GM12878 (cell line): ENCODE measurements around the gene VWA7. TPM values are rescaled to one million over a fixed set of nuclear protein-coding genes. Genes with fewer than 3 reads are reported as not detected.
A peak's percentile ranks its signal among the peaks of the same experiment; 100 is the strongest.

Experiments
- ATAC-seq: fragments of 200-7000 bp; cut with Tn5 transposase; 3 replicates; pipeline ENCODE4 v1.9.1; 2020; ENCODE audit warnings: mild to moderate bottlenecking, moderate library complexity
- BruUV-seq: library from RNA; stranded (reverse); fragments of 400-500 nt; replicated peaks from 2 replicates; lab custom pipeline; 2021; lab: Mats Ljungman, UMichigan
- CTCF ChIA-PET: fragments of 300-600 bp; sonication (Branson Sonifier 250); formaldehyde crosslinking; extraction: SDS; loops from one replicate; lab custom pipeline; 2021; ENCODE audit warnings: inconsistent platforms; lab: Yijun Ruan, JAX
- POLR2A ChIA-PET: fragments of 350-600 bp; formaldehyde crosslinking; extraction: SDS; loops from one replicate; lab custom pipeline; 2021; ENCODE audit warnings: inconsistent platforms; lab: Charles Lee
- RAD21 ChIA-PET: fragments of 300-600 bp; sonication (Branson Sonifier 250); formaldehyde crosslinking; loops from one replicate; lab custom pipeline; 2023; ENCODE audit warnings: antibody characterized with exemption; ENCODE audit not compliant: unreplicated experiment; lab: Charles Lee
- SMC1A ChIA-PET: fragments of 300-600 bp; sonication (Branson Sonifier 250); formaldehyde crosslinking; loops from one replicate; lab custom pipeline; 2023; ENCODE audit not compliant: unreplicated experiment, uncharacterized antibody; lab: Charles Lee
- DNase-seq: peaks from one replicate; pipeline ENCODE4 v3.0.0-alpha.2; 2011; ENCODE audit warnings: low read depth, low spot score
- FAIRE-seq: peaks from 3 replicates; lab custom pipeline; 2011; peaks lifted over from hg19 to GRCh38; lab: Jason Lieb, UNC
- H2AFZ ChIP-seq: 2 replicates; pipeline ENCODE4 v1.6.0; 2011; ENCODE audit warnings: low read depth, low read length, control low read depth; ENCODE audit not compliant: control insufficient read depth
- H3K27ac ChIP-seq: 2 replicates; pipeline ENCODE4 v1.5.1; 2011; ENCODE audit warnings: control low read depth; ENCODE audit not compliant: control insufficient read depth, insufficient read depth
- H3K27me3 ChIP-seq, 2 experiments: replicated peaks in 1 of 2; 2 replicates each; pipeline versions ENCODE4 v1.6.0 to v1.6.1; 2011; ENCODE audit warnings: low read length in 1 of 2; ENCODE audit not compliant: control insufficient read depth in 2 of 2, insufficient read depth in 2 of 2
- H3K36me3 ChIP-seq, 2 experiments: 2 replicates each; pipeline ENCODE4 v1.5.1; 2011; ENCODE audit warnings: low read length in 1 of 2; ENCODE audit not compliant: control insufficient read depth in 2 of 2, insufficient read depth in 2 of 2
- H3K4me1 ChIP-seq: 2 replicates; pipeline ENCODE4 v1.6.1; 2011; ENCODE audit warnings: mild to moderate bottlenecking, low read length, moderate library complexity, mixed read lengths; ENCODE audit not compliant: control insufficient read depth, insufficient read depth
- H3K4me2 ChIP-seq: 2 replicates; pipeline ENCODE4 v1.6.0; 2011; ENCODE audit warnings: control low read depth; ENCODE audit not compliant: control insufficient read depth, insufficient read depth
- H3K4me3 ChIP-seq: fragments of 200-600 bp; sonication (generic); 2 replicates; pipeline ENCODE4 v1.5.1; 2016
- H3K79me2 ChIP-seq: 2 replicates; pipeline ENCODE4 v1.6.0; 2011; ENCODE audit warnings: low read length; ENCODE audit not compliant: control insufficient read depth, insufficient read depth
- H3K9ac ChIP-seq: 2 replicates; pipeline ENCODE4 v1.8.0; 2011; ENCODE audit warnings: low read length, control low read depth, mixed read lengths; ENCODE audit not compliant: control insufficient read depth, insufficient read depth
- H3K9me3 ChIP-seq: replicated peaks from 3 replicates; pipeline ENCODE4 v1.5.1; 2011; ENCODE audit warnings: mild to moderate bottlenecking, low read length; ENCODE audit not compliant: control insufficient read depth, insufficient read depth
- H4K20me1 ChIP-seq: 2 replicates; pipeline ENCODE4 v1.6.0; 2011; ENCODE audit not compliant: control insufficient read depth, insufficient read depth
- CBFB ChIP-seq: IDR thresholded peaks from 2 replicates; pipeline ENCODE4 v1.6.1; 2016; ENCODE audit warnings: antibody characterized with exemption, low read depth
- FOXK2 ChIP-seq: fragments of 450-650 bp; IDR thresholded peaks from 2 replicates; pipeline ENCODE4 v1.6.1; 2017; ENCODE audit warnings: mild to moderate bottlenecking, moderate library complexity
- FOXM1 ChIP-seq: IDR thresholded peaks from 2 replicates; pipeline ENCODE4 v1.6.1; 2012; ENCODE audit warnings: low read depth, mild to moderate bottlenecking, inconsistent platforms, low read length, moderate library complexity
- GATAD2B ChIP-seq: fragments of 450-650 bp; conservative IDR thresholded peaks from 2 replicates; pipeline ENCODE4 v1.6.1; 2017; ENCODE audit warnings: low read depth, mild to moderate bottlenecking, moderate library complexity
- MTA2 ChIP-seq: fragments of 450-650 bp; IDR thresholded peaks from 2 replicates; pipeline ENCODE4 v1.6.1; 2016; ENCODE audit warnings: low read depth, mild to moderate bottlenecking, moderate library complexity
- NR2F1 ChIP-seq: fragments of 450-650 bp; conservative IDR thresholded peaks from 2 replicates; pipeline ENCODE4 v1.6.1; 2017; ENCODE audit warnings: mild to moderate bottlenecking
- POLR2AphosphoS2 ChIP-seq: IDR thresholded peaks from 2 replicates; pipeline ENCODE4 v1.6.1; 2011; ENCODE audit warnings: low read depth, mild to moderate bottlenecking, low read length, improper control_type of control experiment, moderate library complexity
- RFX5 ChIP-seq: IDR thresholded peaks from 2 replicates; pipeline ENCODE4 v1.6.1; 2011; ENCODE audit warnings: low read depth, low read length, improper control_type of control experiment
- SMAD1 ChIP-seq: fragments of 450-650 bp; IDR thresholded peaks from 2 replicates; pipeline ENCODE4 v1.6.1; 2018; ENCODE audit warnings: mild to moderate bottlenecking, low read depth; ENCODE audit not compliant: partially characterized antibody
- SP1 ChIP-seq: IDR thresholded peaks from one replicate; pipeline ENCODE4 v1.6.1; 2011; ENCODE audit warnings: low read depth, low read length
- SPI1 ChIP-seq: IDR thresholded peaks from 2 replicates; pipeline ENCODE4 v1.6.1; 2011; ENCODE audit warnings: low read depth, mild to moderate bottlenecking, low read length, moderate library complexity, borderline replicate concordance; ENCODE audit not compliant: insufficient read depth
- YY1 ChIP-seq: IDR thresholded peaks from 2 replicates; pipeline ENCODE4 v1.6.1; 2011; ENCODE audit warnings: low read depth, mild to moderate bottlenecking, low read length
- ZZZ3 ChIP-seq: IDR thresholded peaks from 2 replicates; pipeline ENCODE4 v1.6.1; 2011; ENCODE audit warnings: low read depth; ENCODE audit not compliant: control insufficient read depth, insufficient read length
- WGBS: methylation state at CpG from one replicate; pipeline ENCODE4 v1.1.6; 2016; ENCODE audit warnings: low lambda C conversion rate; ENCODE audit not compliant: insufficient replicate concordance, insufficient coverage; ENCODE audit errors: missing lambda C conversion rate; 5-methylcytosine and 5-hydroxymethylcytosine counted together
- in situ Hi-C: fragments of 300-500 bp; cut with MboI; formaldehyde crosslinking; loops from 9 replicates; pipeline ENCODE4 v1.14.3; 2018; ENCODE audit warnings: mixed read lengths
- intact Hi-C: fragments of 100-400 bp; cut with micrococcal nuclease; formaldehyde crosslinking; loops from one replicate; pipeline ENCODE4 v1.14.2; 2022; ENCODE audit not compliant: unreplicated experiment
- polyA plus RNA-seq, 11 experiments: library from polyadenylated mRNA; depleted of rRNA in 4 of 11; unstranded in 6 of 11; stranded (reverse) in 5 of 11; fragments of >200 nt; fragmentation: Nextera tagmentation in 4 of 11; fragmentation: Illumina TruSeq in 1 of 11; extraction: Ambion mirVana in 4 of 11; extraction: Trizol in 1 of 11; gene quantifications; 1 replicate in 1 of 11; 2 replicates in 10 of 11; pipeline versions ENCODE4 v1.2.1 to v1.2.3, GENCODE V29; 2011 to 2016; ENCODE audit warnings: inconsistent platforms in 2 of 11, missing spikeins in 2 of 11, low read depth in 1 of 11
- total RNA-seq, 4 experiments: library from RNA; depleted of rRNA in 3 of 4; stranded (reverse); fragments of >200 nt in 3 of 4; fragmentation: Illumina TruSeq in 1 of 4; extraction: Trizol in 1 of 4; gene quantifications; 2 replicates each; pipeline versions ENCODE4 v1.2.1 to v1.2.3, GENCODE V29; 2013 to 2021
- TF ChIP-seq, protein P1 (sequence below): fragments of 450-650 bp; IDR thresholded peaks from 2 replicates; pipeline ENCODE4 v1.6.1; 2017; ENCODE audit warnings: mild to moderate bottlenecking, moderate library complexity
- TF ChIP-seq, protein P2 (sequence below): fragments of 450-650 bp; formaldehyde crosslinking; IDR thresholded peaks from 2 replicates; pipeline ENCODE4 v1.4.0; 2020; ENCODE audit warnings: mild to moderate bottlenecking, moderate library complexity
- TF ChIP-seq, protein P3 (sequence below): fragments of 450-650 bp; IDR thresholded peaks from 2 replicates; pipeline ENCODE4 v1.6.1; 2016; ENCODE audit warnings: mild to moderate bottlenecking

Gene VWA7
- total and polyA plus RNA-seq, 10 of the 15 experiments (the other 5 are each of a cell fraction or from before 2014, with no cell fraction given), result 0.11 to 3.1 (median 1.2) TPM; not detected in 1

DNA sequence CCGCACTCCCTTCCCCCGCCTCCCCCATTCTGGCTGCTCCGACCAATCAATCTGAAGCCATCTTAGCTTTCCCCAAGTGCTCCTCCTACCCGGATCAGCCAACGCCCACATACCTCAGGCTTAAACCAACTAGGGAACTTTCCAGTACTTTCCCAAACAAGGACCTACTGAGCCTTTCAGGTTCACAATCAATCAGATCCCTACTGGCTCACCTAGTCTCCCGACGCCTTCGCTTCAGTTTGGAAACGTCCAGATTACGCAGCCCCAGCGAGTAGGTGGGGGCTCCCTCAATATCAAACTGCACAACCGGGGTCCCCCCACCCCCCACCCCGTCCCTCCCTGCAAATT, 37.5 kb upstream of the VWA7 start:
- SMC1A ChIA-PET, result interaction anchor here (1.0 to 3.0 kb wide), 10 partner anchors 8 to 84 kb away, joined by 3 to 12 read pairs (median 5); partner anchors contain the start of gene LSM2
- POLR2A ChIA-PET, result interaction anchor here (0.6 to 5.2 kb wide), 15 partner anchors 8 to 193 kb away, joined by 3 to 91 read pairs (median 8); partner anchors contain the start of genes CLIC1, HSPA1B, LSM2 and MSH5
- in situ Hi-C loops (no loop called here), intact Hi-C loops (no loop called here)
- ATAC-seq (peak; percentile 83), FAIRE-seq (peak; percentile 13), DNase-seq (peak; percentile 67)
- BruUV-seq, result no TSS peak
- Histone ChIP-seq H4K20me1 (no peaks in the 10 kb centered on the region), H3K4me2 (peak overlapping the region; percentile 90), H3K36me3 (no peaks in the 10 kb centered on the region), H3K27me3 (no peaks in the 10 kb centered on the region), H3K4me3 (peak overlapping the region; percentile 94), H3K9me3 (no peaks in the 10 kb centered on the region), H3K9ac (peak overlapping the region; percentile 56; the same call in 1 of the 2 replicates), H3K4me1 (peaks cover 29% of the 10 kb centered on the region), H2AFZ (peak overlapping the region; percentile 91), H3K27ac (peak overlapping the region; percentile 14; the same call in 1 of the 2 replicates), H3K79me2 (no peaks in the 10 kb centered on the region; the same call in 1 of the 2 replicates)
- RAD21 ChIA-PET, result interaction anchor here (0.6 to 4.3 kb wide), 13 partner anchors 8 to 257 kb away, joined by 3 to 27 read pairs (median 6); partner anchors contain the start of genes CLIC1, DDAH2, HSPA1B and LSM2
- CTCF ChIA-PET, result interaction anchor here (0.6 to 2.5 kb wide), 11 partner anchors 8 to 133 kb away, joined by 3 to 12 read pairs (median 3); partner anchors contain the start of genes DDAH2, HSPA1B, LSM2 and LY6G5C
- under 1% methylated on average over 10 of the region's 13 CpGs for WGBS
- TF ChIP-seq, protein P1, sequence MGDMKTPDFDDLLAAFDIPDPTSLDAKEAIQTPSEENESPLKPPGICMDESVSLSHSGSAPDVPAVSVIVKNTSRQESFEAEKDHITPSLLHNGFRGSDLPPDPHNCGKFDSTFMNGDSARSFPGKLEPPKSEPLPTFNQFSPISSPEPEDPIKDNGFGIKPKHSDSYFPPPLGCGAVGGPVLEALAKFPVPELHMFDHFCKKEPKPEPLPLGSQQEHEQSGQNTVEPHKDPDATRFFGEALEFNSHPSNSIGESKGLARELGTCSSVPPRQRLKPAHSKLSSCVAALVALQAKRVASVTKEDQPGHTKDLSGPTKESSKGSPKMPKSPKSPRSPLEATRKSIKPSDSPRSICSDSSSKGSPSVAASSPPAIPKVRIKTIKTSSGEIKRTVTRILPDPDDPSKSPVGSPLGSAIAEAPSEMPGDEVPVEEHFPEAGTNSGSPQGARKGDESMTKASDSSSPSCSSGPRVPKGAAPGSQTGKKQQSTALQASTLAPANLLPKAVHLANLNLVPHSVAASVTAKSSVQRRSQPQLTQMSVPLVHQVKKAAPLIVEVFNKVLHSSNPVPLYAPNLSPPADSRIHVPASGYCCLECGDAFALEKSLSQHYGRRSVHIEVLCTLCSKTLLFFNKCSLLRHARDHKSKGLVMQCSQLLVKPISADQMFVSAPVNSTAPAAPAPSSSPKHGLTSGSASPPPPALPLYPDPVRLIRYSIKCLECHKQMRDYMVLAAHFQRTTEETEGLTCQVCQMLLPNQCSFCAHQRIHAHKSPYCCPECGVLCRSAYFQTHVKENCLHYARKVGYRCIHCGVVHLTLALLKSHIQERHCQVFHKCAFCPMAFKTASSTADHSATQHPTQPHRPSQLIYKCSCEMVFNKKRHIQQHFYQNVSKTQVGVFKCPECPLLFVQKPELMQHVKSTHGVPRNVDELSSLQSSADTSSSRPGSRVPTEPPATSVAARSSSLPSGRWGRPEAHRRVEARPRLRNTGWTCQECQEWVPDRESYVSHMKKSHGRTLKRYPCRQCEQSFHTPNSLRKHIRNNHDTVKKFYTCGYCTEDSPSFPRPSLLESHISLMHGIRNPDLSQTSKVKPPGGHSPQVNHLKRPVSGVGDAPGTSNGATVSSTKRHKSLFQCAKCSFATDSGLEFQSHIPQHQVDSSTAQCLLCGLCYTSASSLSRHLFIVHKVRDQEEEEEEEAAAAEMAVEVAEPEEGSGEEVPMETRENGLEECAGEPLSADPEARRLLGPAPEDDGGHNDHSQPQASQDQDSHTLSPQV, result no peak
- TF ChIP-seq SMAD1 (no peak), MTA2 (peak; percentile 43; the same call in 1 of the 2 replicates), ZZZ3 (no peak), SPI1 (no peak), FOXM1 (no peak), NR2F1 (peak; percentile 30; the same call in 1 of the 2 replicates), CBFB (no peak), RFX5 (no peak), SP1 (no peak), YY1 (peak; percentile 68), GATAD2B (0 out of 2 replicates have a peak, but pooled peaks have one; percentile 38), FOXK2 (no peak), POLR2AphosphoS2 (no peak)
- TF ChIP-seq, protein P2, sequence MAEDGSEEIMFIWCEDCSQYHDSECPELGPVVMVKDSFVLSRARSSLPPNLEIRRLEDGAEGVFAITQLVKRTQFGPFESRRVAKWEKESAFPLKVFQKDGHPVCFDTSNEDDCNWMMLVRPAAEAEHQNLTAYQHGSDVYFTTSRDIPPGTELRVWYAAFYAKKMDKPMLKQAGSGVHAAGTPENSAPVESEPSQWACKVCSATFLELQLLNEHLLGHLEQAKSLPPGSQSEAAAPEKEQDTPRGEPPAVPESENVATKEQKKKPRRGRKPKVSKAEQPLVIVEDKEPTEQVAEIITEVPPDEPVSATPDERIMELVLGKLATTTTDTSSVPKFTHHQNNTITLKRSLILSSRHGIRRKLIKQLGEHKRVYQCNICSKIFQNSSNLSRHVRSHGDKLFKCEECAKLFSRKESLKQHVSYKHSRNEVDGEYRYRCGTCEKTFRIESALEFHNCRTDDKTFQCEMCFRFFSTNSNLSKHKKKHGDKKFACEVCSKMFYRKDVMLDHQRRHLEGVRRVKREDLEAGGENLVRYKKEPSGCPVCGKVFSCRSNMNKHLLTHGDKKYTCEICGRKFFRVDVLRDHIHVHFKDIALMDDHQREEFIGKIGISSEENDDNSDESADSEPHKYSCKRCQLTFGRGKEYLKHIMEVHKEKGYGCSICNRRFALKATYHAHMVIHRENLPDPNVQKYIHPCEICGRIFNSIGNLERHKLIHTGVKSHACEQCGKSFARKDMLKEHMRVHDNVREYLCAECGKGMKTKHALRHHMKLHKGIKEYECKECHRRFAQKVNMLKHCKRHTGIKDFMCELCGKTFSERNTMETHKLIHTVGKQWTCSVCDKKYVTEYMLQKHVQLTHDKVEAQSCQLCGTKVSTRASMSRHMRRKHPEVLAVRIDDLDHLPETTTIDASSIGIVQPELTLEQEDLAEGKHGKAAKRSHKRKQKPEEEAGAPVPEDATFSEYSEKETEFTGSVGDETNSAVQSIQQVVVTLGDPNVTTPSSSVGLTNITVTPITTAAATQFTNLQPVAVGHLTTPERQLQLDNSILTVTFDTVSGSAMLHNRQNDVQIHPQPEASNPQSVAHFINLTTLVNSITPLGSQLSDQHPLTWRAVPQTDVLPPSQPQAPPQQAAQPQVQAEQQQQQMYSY (CRISPR knock-in tag), result no peak
- TF ChIP-seq, protein P3, sequence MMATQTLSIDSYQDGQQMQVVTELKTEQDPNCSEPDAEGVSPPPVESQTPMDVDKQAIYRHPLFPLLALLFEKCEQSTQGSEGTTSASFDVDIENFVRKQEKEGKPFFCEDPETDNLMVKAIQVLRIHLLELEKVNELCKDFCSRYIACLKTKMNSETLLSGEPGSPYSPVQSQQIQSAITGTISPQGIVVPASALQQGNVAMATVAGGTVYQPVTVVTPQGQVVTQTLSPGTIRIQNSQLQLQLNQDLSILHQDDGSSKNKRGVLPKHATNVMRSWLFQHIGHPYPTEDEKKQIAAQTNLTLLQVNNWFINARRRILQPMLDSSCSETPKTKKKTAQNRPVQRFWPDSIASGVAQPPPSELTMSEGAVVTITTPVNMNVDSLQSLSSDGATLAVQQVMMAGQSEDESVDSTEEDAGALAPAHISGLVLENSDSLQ, result peak; percentile 53
